ENCODE measurements around the gene APLP2.
A peak's percentile ranks its signal among the peaks of the same experiment; 100 is the strongest.

APLP2 gene

GRCh38 chr11:130137999-130138398 lies 68.3 kb downstream of the APLP2 start:
- peak in 1 of 10 donors; percentile 0 for DNase-seq
- intact Hi-C loops (cut with DNase I), result loop anchor here (10.0 kb wide), 1 partner anchor 133 kb away; the partner anchor contains the start of gene PRDM10

GRCh38 chr11:130139401-130139800 lies 69.7 kb downstream of the APLP2 start:
- DNase-seq, result peak in 2 of 10 donors; percentile 37 to 88
- intact Hi-C loops (cut with DNase I), result loop anchor here (10.0 kb wide), 1 partner anchor 135 kb away; the partner anchor contains the start of gene PRDM10

GRCh38 chr11:130141561-130142341 lies 72.1 kb downstream of the APLP2 start:
- intact Hi-C loops (cut with DNase I), result no loop called here
- no peak for DNase-seq

- DNase-seq, result peak in 1 of 10 donors; percentile 52
- intact Hi-C loops (cut with DNase I), result no loop called here
These were observed 74.4 kb downstream of the APLP2 start for GRCh38 chr11:130144141-130144540.

GRCh38 chr11:130144861-130145281 lies 75.2 kb downstream of the APLP2 start:
- intact Hi-C loops (cut with DNase I), result no loop called here
- DNase-seq, result peak in 1 of 10 donors; percentile 84

GRCh38 chr11:130145311-130145812 lies 75.7 kb downstream of the APLP2 start:
- intact Hi-C loops (cut with DNase I), result no loop called here
- DNase-seq, result no peak

GRCh38 chr11:130145975-130146776 lies 76.5 kb downstream of the APLP2 start:
- intact Hi-C loops (cut with DNase I), result no loop called here
- DNase-seq, result peak in 1 of 10 donors; percentile 89

- DNase-seq, result peak in 1 of 10 donors; percentile 51
- intact Hi-C loops (cut with DNase I), result no loop called here
These were observed 77.1 kb downstream of the APLP2 start for GRCh38 chr11:130146796-130147195.

GRCh38 chr11:130148796-130149326 lies 79.2 kb downstream of the APLP2 start:
- intact Hi-C loops (cut with DNase I), result no loop called here
- peak in 1 of 10 donors; percentile 17 for DNase-seq

- no peak for DNase-seq
- intact Hi-C loops (cut with DNase I), result no loop called here
These were observed 81.1 kb downstream of the APLP2 start for GRCh38 chr11:130150790-130151189.

- intact Hi-C loops (cut with DNase I), result no loop called here
- no peak for DNase-seq
These were observed 81.5 kb downstream of the APLP2 start for GRCh38 chr11:130151196-130151595.

- intact Hi-C loops (cut with DNase I), result no loop called here
- DNase-seq, result peak in 2 of 10 donors; percentile 12 to 35
These were observed 86.7 kb downstream of the APLP2 start for GRCh38 chr11:130156108-130157022.

- peak in 2 of 10 donors; percentile 35 to 40 for DNase-seq
- intact Hi-C loops (cut with DNase I), result no loop called here
These were observed 87.4 kb downstream of the APLP2 start for GRCh38 chr11:130157101-130157500.

GRCh38 chr11:130157840-130158239 lies 88.1 kb downstream of the APLP2 start:
- intact Hi-C loops (cut with DNase I), result no loop called here

GRCh38 chr11:130159139-130159538 lies 89.4 kb downstream of the APLP2 start:
- intact Hi-C loops (cut with DNase I), result no loop called here
- peak in 2 of 10 donors; percentile 44 to 45 for DNase-seq

More at GRCh38 chr11:130157840-130158239, 88.1 kb downstream of the APLP2 start:
- no peak for DNase-seq

GRCh38 chr11:130159657-130160497 lies 90.2 kb downstream of the APLP2 start, which contains the start of gene ST14:
TSS of gene ST14 (plus strand) at chr11:130159782. CDS start at chr11:130159980, 198 bp downstream.
- intact Hi-C loops (cut with DNase I), result no loop called here
- peak in 3 of 10 donors; percentile 68 to 75 (median 74) for DNase-seq

- intact Hi-C loops (cut with DNase I), result no loop called here
- peak in 3 of 10 donors; percentile 51 to 68 (median 67) for DNase-seq
These were observed 90.9 kb downstream of the APLP2 start for GRCh38 chr11:130160498-130161155.

Measured in posterior cingulate gyrus (tissue), 11 donors.